ENCODE measurements around the gene CLIC2. TPM values are rescaled to one million over a fixed set of nuclear protein-coding genes. Genes with fewer than 3 reads are reported as not detected.

CLIC2 gene
- polyA plus RNA-seq, 3 donors, result 2.7 to 5.0 (median 3.8) TPM

DNA sequence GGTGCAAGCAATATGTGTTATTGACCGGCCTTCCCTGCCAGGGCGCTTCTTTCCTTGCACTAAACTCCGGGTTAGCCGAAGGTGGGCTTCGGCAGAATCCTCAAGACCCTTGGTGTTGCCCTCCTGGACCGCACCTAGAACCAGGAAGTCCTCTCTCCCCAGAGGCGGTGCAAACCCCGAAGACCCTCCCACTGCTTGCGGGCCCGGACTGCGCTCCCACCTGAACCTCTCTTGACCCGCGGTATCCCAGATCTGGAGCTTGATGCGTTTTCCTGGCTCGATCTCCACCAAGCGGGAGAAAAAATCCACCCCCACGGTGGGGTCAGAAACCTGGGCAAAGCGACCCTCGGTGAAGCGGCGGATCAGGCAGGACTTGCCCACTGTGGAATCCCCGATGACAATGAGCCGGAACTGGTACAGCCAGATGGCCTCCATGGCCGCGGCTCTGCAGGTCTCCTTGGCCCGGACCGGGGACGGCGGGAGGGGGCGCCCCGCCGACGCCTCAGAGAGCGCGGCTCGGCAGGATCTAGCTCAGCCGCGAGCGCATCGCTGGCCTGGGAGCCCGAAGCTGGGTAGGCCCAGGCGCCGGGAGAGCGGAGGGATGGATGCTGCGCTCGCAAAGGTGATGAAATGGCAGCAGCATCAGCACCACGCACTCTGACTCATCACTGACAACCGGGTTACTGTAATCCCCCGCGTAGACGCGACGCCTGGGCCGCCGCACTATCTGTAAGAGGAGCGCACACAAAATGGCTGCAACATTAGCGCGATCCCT, 70.4 kb downstream of the CLIC2 start, which contains the start of gene RAB39B:
RAB39B (minus strand) TSS at position 638 of the 775 bp plus-strand sequence; CDS start at position 435, 203 bp downstream.
- peak in 2 of 3 donors; percentile 2 to 13 for DNase-seq (ENCODE audit: low read depth in 3 of 3, low spot score in 2 of 3)

DNA sequence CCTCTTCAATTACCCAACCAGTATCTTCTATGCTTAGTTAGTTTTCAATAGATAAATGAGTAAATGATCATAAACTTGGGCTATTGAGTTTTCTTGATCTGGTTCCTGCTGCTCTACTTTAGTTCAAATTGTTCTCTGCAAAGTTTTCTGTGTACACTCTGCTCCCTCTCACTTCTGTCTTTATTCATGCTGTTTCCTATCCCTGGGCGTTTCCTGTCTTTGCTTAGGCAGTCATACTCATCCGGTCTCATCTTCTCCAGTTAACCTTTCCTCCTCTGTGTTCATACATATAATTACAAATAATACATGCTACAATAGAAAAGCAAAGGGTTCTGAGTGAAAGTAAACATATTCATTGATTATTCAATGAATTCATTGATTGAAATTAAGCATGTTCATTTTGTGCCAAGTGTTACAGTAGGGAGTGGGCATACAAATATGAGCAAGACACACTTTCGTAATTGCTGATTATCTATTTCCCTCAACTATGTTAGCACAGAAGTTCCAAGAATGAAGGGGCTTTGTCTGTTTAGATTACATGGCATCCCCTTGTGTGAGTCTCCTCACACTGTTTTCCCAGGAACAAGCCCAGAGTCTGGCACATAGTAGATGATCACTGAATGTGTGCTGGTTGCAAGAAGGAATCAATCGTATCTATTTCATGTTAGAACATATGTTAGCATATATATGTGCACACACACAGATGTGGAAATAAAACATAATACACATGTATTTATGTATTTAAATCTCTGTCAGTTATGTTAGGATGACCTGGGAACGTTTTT, 71.3 kb downstream of the CLIC2 start:
- DNase-seq (ENCODE audit: low read depth in 3 of 3, low spot score in 2 of 3), result no peak

DNA sequence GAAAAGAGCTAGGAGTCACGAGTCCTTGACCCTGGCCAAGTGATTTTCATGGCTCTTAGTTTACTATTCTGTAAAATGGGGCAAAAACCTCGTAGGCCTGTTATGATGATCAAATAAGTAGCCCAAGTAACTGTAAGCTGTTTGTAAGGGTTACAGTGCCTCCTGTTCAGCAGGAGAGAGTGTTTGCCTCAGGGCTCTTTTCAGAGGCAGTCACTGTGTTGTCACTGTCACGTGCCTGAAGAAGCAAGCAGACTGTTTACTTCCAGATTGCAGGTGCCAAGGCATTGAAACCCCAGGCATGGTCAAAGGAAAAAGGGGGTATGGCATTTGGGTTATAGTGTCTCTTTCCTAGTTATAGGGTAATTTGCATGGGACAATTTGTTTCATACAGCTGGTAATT, 74.7 kb downstream of the CLIC2 start:
- no peak for DNase-seq (ENCODE audit: low read depth in 3 of 3, low spot score in 2 of 3)

- no peak for DNase-seq (ENCODE audit: low read depth in 3 of 3, low spot score in 2 of 3)
Measured at GRCh38 chrX:155251391-155251790, 83.0 kb downstream of the CLIC2 start.

- DNase-seq (ENCODE audit: low read depth in 3 of 3, low spot score in 2 of 3), result no peak
Measured at GRCh38 chrX:155247497-155247896, 86.9 kb downstream of the CLIC2 start.

DNA sequence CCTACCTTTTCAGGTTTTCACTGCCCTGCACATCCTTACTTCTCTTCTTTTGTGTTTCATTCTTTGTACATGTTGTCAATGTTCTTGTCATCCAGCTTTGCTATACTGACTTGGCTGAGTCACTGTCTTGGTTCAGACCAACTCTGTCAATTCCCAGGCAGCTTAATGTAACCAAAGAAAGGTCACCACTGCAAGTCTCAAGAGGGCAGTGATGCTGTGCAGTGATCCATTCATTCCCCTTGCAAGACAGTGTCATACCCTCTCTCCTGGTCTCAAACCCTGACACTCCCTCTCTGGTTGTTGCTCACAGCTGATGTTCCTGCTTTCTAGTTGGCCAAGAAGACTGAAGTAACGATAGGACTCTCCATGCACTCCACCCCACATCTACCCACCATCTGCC, 87.7 kb downstream of the CLIC2 start:
- no peak for DNase-seq (ENCODE audit: low read depth in 3 of 3, low spot score in 2 of 3)

GRCh38 chrX:155242300-155242699, 92.1 kb downstream of the CLIC2 start:
- DNase-seq (ENCODE audit: low read depth in 3 of 3, low spot score in 2 of 3), result no peak

DNA sequence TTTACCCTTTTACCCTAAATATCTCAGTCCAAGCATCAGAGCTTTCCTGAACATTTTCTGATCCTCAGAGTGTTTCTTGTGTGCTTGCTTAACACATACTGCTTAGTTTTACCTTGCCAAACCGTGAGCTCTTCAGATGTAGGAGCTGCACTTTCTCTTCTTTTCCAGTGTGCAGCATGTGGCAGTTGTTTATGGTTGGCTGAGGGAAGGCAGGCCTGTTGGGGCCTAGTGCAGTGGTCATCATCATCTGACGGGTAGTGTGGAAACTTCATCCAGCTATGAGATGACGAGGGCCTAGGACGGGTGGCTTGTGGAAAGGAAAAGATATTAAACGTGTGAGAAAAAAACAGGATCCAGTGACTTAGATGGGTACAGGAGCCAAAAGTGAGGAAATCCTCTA, 96.7 kb downstream of the CLIC2 start:
- DNase-seq (ENCODE audit: low read depth in 3 of 3, low spot score in 2 of 3), result no peak

GRCh38 chrX:155235891-155236290, 98.5 kb downstream of the CLIC2 start:
- no peak for DNase-seq (ENCODE audit: low read depth in 3 of 3, low spot score in 2 of 3)

DNA sequence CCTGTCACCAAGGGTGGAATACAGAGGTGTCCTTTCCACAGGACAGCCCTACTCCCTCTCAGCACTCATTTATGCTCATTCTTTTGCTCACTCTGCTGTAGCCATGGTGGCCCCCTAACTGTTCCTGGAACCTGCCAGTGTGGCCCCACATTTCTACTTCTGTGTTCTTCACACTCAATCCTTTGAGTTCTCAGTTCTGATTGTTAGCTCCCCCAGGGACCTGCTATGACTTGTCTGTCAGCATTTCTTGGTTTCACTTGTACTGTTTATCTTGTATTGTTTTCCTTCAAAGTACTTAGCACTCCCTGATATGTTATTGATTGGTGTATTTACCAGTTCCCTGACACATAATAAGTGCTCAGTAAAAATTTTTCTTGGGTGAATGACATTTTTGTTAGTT, 103.3 kb downstream of the CLIC2 start:
- no peak for DNase-seq (ENCODE audit: low read depth in 3 of 3, low spot score in 2 of 3)

Other genes starting within 250 kb of the CLIC2 start
- gene VBP1, start 118.2 kb downstream of the CLIC2 start, polyA plus RNA-seq (ENCODE audit: insufficient read length in 3 of 3), result 10 to 100 TPM; 86.4 to 92.1 (median 89.7) TPM
- gene RAB39B, start 70.1 kb downstream of the CLIC2 start, polyA plus RNA-seq (ENCODE audit: insufficient read length in 3 of 3), result 1 to 10 TPM; 2.8 to 3.5 (median 3.3) TPM
- gene F8A2, start 47.5 kb upstream of the CLIC2 start, polyA plus RNA-seq (ENCODE audit: insufficient read length in 3 of 3), result not detected
- 10 to 100 TPM in 2 of 3 donors, 1 to 10 TPM in 1; 7.1 to 15.3 (median 14.9) TPM for gene F8A3, start 124.0 kb upstream of the CLIC2 start, polyA plus RNA-seq (ENCODE audit: insufficient read length in 3 of 3)